A204.1 (cell line): Measurements from ENCODE around the gene ABCC12.

Experiments used
- FAIRE-seq: peaks from 2 replicates; lab custom pipeline; 2012; peaks lifted over from hg19 to GRCh38; lab: Jason Lieb, UNC

ABCC12 gene

DNA sequence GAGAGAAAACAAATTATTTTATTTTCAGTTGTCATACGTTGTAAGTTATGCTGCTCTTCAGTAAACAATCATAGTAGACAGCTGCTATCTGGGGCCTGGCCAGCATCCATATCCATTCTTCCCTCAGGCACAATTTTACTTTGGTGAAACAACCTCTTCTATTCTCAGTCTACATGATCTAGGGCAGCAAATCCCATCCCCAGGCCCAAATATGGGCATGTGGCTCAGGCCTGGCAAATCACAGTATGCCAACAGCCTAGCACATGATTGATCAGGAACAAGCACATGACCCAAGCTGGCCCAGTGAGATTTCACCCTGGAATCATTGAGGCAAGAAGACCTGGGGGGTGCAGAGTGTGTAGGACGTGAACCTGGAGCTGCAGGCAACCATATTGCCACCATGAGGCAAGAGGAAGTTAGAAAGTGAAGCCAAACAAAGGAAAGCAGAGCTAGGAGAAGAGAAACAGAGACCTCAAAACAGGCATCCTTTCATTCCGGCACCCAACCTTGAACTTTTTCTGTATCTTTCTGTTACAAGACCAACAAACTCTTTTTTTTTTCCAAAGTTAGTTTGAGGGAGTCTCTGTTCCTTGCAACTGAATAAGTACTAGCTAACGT, 10.3 kb upstream of the ABCC12 start:
- no peak for FAIRE-seq

DNA sequence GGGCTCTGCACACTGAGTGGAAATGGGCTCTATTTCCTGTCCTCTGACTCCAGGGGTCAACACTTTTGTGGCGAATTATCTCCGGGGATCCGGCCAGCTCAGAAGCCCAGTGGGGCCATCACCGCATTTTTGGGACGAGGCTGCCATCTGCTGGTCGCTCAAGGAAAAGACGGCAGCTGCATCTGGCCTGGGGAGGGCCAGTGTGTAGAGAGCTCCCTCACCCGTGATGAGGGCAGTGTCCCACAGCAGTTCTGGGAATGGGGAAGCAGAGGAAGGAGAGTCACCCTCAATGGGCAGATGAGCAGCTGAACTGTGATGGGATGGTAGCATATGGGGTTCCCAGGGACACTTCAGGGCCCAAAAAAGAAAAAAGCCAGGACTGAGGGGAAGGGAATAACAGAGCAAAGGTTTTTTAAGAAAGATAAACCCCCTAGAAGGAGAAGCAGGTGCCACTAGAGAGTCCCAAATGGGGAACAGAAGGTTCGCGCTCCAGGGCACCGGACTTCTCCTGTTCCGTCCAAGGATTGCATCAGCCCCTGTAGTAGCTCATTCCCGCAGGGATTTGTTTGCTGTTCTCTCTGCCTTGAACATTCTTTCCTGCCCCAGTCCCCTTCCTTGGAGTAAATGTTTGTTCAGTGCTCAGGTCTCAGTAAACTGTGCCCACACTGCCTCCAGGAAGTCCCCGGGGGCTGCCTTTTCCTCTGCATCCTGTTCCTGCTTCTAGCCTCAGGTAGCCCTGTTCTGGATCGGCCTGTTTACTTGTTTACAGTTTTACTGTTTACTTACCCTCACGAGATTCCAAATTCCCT, 9.3 kb upstream of the ABCC12 start:
- FAIRE-seq: no peak

DNA sequence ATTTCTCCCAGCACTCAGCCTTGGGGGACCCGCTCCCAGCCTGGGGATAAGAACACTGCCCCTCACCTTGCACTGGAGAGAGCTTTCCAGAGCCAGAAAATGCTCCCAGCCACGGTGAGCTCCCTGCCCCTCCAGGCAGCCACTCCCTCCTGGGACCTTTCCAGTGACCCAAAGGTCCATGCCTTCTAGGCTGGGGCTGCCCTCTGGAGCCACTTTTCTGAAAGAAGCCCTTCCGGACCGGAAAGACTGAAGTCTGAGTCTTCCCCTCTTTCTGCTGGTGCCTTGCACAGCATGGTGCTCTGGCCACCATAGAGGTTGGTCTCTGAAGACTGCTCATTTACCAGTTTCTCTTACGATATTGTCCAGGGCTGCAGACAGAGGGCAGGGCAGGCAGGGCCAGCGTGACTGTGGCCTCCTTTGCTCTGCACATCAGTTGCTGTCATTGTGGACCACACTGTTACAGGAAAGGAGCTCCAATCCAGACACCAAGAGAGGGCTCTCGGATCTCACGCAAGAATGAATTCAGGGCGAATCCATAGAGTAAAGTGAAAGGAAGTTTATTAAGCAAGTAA, 7.1 kb upstream of the ABCC12 start:
- FAIRE-seq: no peak

DNA sequence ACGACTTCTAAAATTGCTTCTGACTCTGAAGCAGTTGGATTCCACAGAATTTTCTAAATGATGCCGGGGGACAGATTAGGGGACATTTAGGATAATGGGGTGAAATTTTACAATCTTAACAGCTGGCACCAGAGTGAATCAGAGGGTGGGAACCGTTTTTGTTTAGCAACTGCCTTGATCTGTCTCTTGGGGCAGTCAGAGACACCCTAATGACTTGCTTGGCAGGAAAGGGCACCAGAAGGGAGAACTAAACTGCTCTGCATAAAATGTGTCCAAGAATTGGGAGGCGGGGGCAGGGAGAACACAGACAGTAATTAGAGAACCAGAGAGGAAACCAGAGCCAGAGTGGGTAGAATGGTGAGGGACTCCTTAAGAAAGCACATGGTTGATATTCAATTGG, 6.1 kb upstream of the ABCC12 start:
- no peak for FAIRE-seq

DNA sequence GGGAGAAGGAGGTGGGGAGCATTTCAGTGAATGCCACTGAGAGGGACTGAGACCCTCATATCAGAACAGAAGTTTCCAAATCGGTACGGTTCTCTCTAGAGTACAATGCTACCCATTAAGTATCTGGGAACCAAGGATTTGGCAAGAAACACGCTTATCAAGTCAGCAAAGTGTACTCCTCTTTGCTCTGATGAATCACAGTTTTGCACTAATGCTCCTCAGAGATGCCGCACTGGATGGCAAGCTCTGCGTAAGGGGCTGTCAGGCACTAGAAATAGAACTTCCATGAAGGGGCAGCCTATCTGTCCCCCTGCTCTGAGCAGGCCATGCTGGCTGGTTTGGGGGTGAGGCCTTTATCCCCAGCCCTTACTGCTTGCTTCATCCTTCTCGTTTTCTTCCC, 4.8 kb upstream of the ABCC12 start:
- FAIRE-seq: no peak

DNA sequence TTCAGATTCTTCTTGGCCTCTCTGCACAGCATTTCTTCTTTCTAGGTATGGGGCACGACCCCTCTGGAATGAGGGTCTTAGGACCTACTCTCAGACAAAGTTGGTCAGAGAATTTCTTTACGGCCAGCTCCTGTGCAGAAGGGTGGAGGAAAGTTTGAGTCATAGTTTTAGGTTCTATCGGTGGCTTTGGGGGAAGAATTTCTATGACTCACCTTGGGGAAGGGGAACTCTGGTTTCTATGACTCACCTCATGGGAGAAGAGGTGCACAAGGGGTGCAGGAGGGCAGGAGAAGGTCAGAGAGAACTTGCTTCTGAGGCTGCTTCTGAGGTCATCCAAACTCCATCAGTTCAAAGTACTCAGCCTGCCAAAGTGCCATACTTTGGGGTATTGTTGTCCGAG, 2.5 kb upstream of the ABCC12 start:
- no peak for FAIRE-seq

DNA sequence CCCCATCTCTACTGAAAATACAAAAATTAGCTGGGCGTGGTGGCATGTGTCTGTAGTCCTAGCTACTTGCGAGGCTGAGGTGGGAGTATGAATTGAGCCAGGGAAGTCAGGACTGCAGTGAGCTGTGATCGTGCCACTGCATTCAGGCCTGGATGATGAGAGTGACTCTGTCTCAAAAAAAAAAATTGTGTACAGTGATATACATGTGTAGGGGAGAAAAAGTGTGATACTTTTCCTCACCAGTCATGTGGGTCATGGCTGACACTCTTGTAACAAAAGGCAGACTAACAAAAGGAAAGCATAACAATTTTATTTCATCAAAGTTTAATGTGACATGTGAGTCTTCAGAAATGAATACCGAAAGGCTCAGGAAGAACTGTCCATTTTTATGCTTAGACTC, 2.0 kb upstream of the ABCC12 start:
- FAIRE-seq: no peak

DNA sequence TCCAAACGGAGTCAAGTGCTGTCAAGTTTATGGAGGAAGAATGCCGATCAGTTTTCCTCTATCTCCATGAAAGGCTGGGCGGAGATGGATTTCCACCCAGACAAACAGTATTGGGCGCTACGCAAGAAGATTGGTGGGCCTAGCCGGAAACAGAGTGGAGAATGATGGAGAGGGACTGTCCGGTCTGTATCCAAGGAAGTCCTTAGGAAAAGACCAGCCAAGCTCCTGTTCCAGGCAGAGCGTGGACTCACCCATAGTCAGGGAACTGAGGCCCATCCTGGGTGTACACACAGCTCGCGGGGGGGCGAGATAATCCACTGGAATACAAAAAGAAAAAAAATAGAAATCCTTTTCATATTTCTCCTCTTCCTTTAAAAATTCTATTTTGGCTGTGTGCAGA, 1.5 kb upstream of the ABCC12 start:
- FAIRE-seq: no peak

DNA sequence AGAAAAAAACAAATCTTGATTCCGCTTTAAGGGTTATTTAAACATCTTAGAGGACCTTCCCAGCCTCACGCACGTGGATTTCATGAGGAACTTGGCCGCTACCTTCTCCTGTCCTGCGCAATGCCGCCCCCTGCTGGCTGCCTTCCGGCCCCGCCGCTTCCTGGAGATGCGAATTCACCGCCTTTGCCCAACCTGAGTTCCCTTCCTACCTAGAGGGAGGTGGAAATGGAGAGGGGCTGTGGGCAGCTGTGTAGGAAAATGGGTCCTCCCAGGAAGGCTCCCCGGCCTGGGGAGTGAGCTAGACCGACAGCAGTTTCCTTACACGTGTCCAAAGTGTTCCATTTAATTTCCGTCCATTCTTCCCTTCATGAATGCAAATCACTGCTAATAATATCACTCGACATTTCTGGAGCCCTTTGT, 1.0 kb upstream of the ABCC12 start:
- no peak for FAIRE-seq

DNA sequence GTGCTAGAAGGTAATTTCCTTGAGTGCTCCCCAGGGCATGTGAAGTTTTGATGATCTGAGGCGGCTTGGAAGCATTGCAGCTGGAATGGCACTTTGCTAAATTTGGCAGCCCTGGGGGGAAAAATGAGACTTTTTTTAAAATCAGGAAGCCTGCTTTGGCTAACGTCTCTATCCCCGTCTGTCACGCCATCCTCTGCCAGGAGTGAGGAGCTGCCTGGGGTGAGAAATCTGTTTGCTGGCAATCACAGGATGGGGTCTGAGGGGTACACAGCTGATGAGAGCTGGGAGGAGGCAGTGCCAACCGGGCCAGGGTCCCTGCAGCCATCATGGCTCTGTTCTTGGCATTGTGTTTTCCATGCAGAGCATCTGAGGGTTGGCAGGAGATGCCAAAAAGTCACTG, 2.0 kb downstream of the ABCC12 start:
- no peak for FAIRE-seq

DNA sequence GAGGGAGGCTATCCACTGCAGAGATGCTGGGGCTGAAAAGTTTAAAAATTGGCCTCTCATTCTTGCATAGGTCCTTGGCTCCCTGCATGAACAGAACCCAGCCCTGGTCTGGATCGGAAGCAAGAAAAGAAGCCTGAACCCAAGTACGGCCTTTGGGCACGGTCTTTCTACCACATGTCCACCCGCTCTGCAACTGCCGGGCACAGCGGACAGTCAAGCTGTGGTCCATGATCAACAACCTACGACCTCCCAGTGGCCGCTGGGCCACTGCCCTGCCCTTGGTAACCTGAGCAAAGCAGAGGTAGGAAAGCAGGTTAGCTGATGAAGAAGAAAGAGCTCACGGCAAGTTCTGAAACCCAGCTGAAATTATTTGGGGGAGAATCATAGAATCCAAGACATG, 3.6 kb downstream of the ABCC12 start:
- no peak for FAIRE-seq

DNA sequence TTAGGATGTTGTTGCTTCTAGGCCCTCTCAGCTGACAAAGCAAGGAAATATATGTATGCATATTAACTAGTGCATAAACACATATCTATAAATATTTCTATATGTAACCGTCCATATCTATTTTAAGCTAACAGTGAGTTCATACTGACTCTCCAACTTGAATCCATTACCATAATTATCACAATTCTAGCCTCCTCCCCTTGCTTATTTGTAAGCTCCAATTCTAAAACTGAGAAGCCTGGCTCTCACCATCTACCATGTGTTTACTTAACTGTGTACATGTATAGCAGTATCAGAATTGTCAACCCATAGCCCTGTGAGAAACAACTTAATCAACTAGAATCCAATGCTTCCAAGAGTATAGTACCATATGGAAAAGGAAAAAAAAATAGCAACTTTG, 5.1 kb downstream of the ABCC12 start:
- no peak for FAIRE-seq

DNA sequence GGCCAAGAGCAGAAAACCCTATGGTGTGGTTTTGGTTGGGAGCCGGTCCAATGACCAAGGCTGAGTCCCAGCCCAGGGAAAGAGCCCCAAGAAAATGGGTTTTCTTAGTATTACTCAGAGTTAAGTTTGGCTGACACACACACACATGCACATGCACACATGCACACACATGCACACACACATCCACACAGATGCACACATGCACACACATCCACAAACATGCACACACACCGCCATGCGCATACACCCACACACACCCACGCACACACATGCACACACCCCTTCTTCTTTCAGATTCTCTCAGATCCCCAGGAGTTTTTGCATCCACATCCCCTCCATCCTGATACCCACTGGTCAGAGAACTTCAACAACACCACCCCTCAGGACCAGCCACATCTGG, 9.1 kb downstream of the ABCC12 start:
- FAIRE-seq: no peak

DNA sequence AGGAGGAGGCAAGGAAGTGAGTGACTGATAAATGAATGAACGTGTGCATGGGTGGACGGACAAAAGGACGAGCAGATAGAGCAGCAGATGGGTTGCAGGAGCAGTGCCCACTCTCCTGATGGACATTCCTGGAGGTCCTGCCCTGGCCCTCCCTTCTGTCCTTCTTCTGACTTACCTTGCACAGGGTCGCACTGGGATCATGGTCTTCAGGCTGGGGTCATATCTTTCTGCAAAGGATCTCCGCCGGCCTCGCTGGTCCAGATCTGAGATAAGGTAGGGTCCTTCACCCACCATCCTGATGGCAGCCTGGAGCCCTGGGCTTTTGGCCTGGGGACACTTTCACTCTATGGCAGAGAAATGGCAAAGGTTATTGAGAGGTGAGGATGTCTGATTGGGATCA, 9.7 kb downstream of the ABCC12 start:
- FAIRE-seq: no peak

DNA sequence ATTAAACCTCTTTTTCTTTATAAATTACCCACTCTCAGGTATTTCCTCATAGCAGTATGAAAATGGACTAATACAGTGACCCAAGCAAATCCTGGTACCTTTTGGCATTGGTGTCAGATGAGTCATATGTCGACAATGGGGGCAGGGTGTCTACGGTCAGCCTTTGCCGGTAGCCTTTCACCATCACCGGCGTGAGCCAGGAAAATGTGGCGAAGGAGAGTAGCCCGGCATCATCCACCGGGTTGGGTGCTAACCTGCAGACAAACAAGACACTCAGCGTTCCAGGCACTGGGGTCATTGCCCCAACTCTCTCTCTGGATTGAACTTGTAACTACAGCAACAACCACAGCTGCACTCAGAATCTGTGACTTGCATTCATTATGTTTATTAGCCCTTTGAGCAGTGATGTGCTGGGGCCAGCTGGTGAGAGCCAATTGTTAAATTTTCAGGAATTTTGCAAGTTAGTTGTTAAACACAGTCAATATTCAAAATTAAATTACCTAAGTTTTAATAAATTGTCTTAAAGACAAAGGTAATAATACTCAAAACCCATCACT, 11.9 kb downstream of the ABCC12 start:
- no peak for FAIRE-seq

DNA sequence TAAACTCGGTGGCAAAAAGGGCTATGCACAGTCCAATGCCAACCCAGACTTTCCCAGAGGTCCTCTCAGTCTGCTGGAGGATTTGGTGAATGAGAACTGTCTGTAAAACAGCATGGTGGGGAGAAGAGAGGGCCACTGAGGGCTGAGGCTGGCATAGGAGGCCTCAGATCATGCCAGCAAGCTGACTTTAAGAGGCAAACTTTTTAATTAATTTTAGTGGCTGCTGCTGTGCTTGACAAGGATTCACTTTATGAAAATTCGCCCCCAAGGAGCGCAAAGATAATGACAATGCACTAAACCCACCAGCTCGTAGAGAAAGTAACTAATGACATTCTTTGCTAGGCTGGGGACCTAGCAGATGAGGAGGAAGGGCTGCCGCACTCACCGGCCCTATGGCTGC, 15.0 kb downstream of the ABCC12 start:
- FAIRE-seq: no peak

DNA sequence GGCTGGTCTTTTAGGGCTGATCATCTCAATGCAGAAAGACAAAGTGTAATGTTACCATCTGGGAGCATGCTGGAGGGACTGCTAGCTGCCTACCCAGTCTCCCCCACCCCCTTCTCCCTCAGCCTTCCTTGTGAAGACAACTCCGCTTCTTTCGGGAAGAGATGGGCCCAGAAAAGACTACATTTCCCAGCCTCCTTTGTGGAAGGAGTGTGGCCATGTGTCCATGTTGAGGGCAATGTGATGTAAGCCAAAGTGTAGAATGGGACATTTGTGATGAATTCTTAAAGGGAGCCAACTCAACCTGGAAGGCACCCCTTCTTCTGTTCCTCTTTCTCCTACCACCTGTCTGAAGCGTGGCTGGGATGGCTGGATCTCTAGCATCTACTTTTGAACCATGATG, 16.3 kb downstream of the ABCC12 start:
- FAIRE-seq: no peak

DNA sequence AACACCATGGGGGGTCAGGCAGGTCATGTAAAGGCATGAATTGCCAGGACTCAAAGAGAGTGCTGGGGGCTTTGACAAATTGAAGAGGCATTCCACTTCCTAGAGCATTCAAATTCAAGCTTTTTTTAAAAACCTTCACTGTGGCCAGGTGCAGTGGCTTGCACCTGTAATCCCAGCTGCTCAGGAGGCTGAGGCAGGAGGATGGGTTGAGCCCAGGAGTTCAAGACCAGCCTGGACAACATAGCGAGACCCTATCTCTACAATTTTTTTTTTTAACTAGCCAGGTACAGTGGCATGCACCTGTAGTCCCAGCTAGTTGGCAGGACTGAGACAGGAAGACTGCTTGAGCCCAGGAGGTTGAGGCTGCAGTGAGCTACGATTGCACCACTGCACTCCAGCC, 17.2 kb downstream of the ABCC12 start:
- FAIRE-seq: no peak

DNA sequence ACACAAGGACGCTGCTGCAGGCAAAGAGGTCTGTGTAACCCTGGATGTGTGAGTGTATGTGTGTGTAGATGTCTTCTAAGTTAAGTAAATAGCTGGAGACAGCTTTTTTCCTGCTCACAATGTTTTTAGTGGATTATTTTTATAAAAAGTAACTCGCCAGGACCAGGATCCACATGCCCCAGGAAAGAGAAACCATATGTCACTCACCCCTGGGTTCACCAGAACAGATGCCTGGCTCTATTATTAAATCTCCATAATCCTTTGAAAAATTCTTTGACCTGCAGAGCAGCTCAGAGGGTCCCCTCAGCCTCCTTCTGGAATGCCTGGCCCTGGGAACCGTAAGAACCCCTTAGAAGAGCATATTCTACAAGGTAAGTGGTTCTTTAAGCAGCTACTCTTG, 18.0 kb downstream of the ABCC12 start:
- FAIRE-seq: no peak

DNA sequence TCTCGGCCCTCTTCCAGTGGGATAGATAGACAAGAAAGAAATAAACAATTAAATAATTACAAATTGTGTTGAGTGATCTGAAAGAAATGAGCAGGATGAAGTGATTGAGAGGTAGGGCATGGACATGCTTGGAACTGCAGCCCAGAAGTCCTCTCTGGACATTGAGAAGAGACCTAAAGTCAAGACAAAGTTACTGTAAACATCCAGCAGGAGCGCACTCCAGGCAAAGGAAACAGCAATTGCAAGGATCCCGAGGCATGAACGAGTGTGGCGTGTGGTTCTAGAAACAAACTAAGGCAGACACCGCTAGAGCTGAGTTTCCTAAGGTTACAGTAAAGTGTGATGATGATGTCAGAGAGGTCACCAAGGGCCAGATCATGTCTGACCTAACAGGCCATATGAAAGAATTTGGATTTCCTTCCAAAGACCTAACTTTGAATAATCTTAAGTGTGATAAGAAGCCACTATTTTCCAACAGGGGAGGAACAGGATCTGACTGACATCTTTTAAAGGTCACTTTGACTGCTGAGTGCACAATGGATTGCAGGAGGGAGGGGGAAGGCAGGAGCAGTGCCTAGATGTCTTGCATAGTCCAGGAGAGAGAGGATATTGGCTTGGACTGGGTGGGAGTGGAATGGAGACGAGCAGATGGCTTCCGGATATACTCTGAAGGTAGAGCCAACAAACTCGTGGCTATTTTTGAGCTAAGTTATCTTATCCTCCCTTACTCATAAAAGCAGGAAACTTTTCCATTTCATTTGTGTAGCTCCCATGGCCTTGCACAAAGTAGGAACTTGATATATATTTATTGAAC, 19.0 kb downstream of the ABCC12 start:
- no peak for FAIRE-seq

DNA sequence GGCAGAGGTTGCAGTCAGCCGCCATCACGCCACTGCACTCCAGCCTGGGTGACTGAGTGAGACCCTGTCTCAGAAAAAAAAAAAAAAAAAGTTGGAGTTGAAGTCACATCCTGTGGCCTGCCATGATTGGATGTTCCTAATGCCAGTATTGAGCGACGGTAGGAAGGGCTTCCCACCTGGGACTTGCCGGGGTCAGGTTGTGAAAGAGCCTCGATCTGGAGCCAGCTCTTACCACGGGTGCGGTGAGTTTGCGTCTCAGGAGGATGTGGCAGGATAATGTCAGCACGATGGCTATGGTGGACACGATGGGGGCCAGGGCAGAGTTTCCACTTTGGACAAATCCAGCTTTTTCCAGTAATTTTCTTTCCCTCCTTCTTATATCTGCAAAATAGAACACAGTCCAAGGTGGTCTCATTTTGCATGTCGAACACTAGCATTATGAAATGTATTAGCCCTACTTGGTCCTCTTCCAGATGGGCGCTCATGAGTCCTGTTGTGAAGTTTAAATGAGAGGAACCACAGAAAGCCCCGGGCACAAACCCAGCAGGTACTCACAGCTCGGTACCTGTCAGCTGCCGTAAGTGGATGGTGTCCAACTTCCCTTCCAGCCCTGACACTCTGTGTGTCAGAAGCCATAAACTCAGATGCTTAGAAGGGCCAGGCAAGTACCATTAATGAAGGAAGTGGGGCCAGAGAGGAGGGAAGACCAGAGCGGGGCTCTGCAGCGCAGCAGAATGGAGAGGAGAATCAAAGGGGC, 22.2 kb downstream of the ABCC12 start:
- no peak for FAIRE-seq

DNA sequence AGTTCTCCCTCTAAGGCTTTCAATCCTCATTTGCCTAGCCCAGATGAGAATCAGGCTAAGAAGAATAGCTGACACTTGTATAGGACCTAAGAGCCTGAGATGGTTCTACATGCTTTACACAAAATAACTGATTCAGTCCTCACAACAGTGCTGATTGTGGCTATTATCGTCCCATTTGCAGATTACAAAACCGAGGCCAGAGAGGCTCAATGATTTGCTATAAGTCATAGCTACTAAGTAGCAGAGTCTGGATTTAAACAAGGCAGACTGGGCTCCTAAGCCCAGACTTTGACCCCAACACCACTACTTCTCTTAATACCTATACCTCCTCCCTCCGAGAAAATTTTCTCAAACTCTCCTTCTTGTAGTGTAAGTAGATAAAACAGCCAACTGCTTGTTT, 23.1 kb downstream of the ABCC12 start:
- no peak for FAIRE-seq
